Neuronal stem cell (in vitro differentiated cells): ENCODE measurements around the gene WDR59.

ENCODE experiments used
- DNase-seq: peaks from one replicate; pipeline ENCODE4 v3.0.0-alpha.2; 2013; ENCODE audit warnings: low spot score
- H2AFZ ChIP-seq: one replicate; pipeline ENCODE4 v1.6.1; 2013; ENCODE audit warnings: mild to moderate bottlenecking, low read length, inconsistent platforms
- H2AK5ac ChIP-seq: 2 replicates; pipeline ENCODE4 v1.6.1; 2013; ENCODE audit warnings: low read depth, mild to moderate bottlenecking, inconsistent platforms, low read length, moderate library complexity, mixed read lengths
- H2BK120ac ChIP-seq: 2 replicates; pipeline ENCODE4 v1.6.1; 2013; ENCODE audit warnings: low read depth, mild to moderate bottlenecking, inconsistent platforms, low read length, moderate library complexity, mixed read lengths
- H2BK12ac ChIP-seq: one replicate; pipeline ENCODE4 v1.6.1; 2013; ENCODE audit warnings: low read length, inconsistent platforms
- H2BK15ac ChIP-seq: 2 replicates; pipeline ENCODE4 v1.6.1; 2013; ENCODE audit warnings: mild to moderate bottlenecking, low read length, inconsistent platforms, mixed read lengths
- H2BK5ac ChIP-seq: one replicate; pipeline ENCODE4 v1.6.1; 2013; ENCODE audit warnings: inconsistent platforms, mild to moderate bottlenecking, low read length, moderate library complexity
- H3K14ac ChIP-seq: one replicate; pipeline ENCODE4 v1.6.1; 2013; ENCODE audit warnings: low read length, inconsistent platforms
- H3K18ac ChIP-seq: 2 replicates; pipeline ENCODE4 v1.6.1; 2013; ENCODE audit warnings: low read length, inconsistent platforms
- H3K23ac ChIP-seq: 2 replicates; pipeline ENCODE4 v1.6.1; 2013; ENCODE audit warnings: low read depth, mild to moderate bottlenecking, mixed read lengths, low read length, inconsistent platforms; ENCODE audit not compliant: poor library complexity
- H3K27ac ChIP-seq: replicated peaks from 3 replicates; pipeline ENCODE4 v1.5.1; 2013; ENCODE audit warnings: low read length, inconsistent platforms
- H3K27me3 ChIP-seq, 3 experiments: 2 replicates each; pipeline ENCODE4 v1.6.1; 2013; ENCODE audit warnings: low read length in 3 of 3, mild to moderate bottlenecking in 2 of 3, inconsistent platforms in 1 of 3, low read depth in 1 of 3, mixed read lengths in 1 of 3, moderate library complexity in 1 of 3; ENCODE audit not compliant: control insufficient read depth in 3 of 3, insufficient read depth in 3 of 3
- H3K36me3 ChIP-seq, 2 donors: replicated peaks in 1 of 2; 2 replicates each; pipeline ENCODE4 v1.6.1; 2013; ENCODE audit warnings: low read length in 2 of 2; ENCODE audit not compliant: control insufficient read depth in 2 of 2, insufficient read depth in 2 of 2
- H3K4ac ChIP-seq: 2 replicates; pipeline ENCODE4 v1.6.1; 2013; ENCODE audit warnings: inconsistent platforms, mild to moderate bottlenecking, low read length, moderate library complexity
- H3K4me1 ChIP-seq, 2 donors: 1 replicate in 1 of 2; 2 replicates in 1 of 2; pipeline ENCODE4 v1.6.1; 2013; ENCODE audit warnings: low read length in 2 of 2, low read depth in 1 of 2; ENCODE audit not compliant: control insufficient read depth in 2 of 2, insufficient read depth in 1 of 2
- H3K4me2 ChIP-seq: one replicate; pipeline ENCODE4 v1.6.1; 2013; ENCODE audit warnings: mild to moderate bottlenecking, low read length, inconsistent platforms; ENCODE audit not compliant: insufficient read depth, poor library complexity, severe bottlenecking
- H3K4me3 ChIP-seq, 2 donors: 2 replicates each; pipeline ENCODE4 v1.5.1; 2013; ENCODE audit warnings: low read length in 2 of 2, mild to moderate bottlenecking in 2 of 2, inconsistent platforms in 1 of 2, moderate library complexity in 1 of 2
- H3K79me1 ChIP-seq: one replicate; pipeline ENCODE4 v1.6.1; 2013; ENCODE audit warnings: low read depth, mild to moderate bottlenecking, inconsistent platforms, low read length, moderate library complexity
- H3K9ac ChIP-seq: one replicate; pipeline ENCODE4 v1.6.1; 2013; ENCODE audit warnings: mild to moderate bottlenecking, low read depth, low read length, inconsistent platforms; ENCODE audit not compliant: poor library complexity
- H3K9me3 ChIP-seq, 2 donors: replicated peaks in 1 of 2; 2 replicates each; pipeline versions ENCODE3 to v1.6.1; 2013; ENCODE audit warnings: low read length in 2 of 2, mild to moderate bottlenecking in 2 of 2, inconsistent platforms in 1 of 2, low read depth in 1 of 2, mixed read lengths in 1 of 2, moderate library complexity in 1 of 2; ENCODE audit not compliant: control insufficient read depth in 2 of 2, insufficient read depth in 1 of 2
- H4K8ac ChIP-seq: one replicate; pipeline ENCODE4 v1.6.1; 2013; ENCODE audit warnings: low read depth, mild to moderate bottlenecking, inconsistent platforms, low read length, moderate library complexity
- H4K91ac ChIP-seq: one replicate; pipeline ENCODE4 v1.6.1; 2013; ENCODE audit warnings: low read length, low read depth, mild to moderate bottlenecking, inconsistent platforms; ENCODE audit not compliant: poor library complexity
- WGBS, 2 donors: extraction: QIAGEN DNeasy Blood & Tissue Kit; methylation state at CpG; one replicate each; pipeline ENCODE4 v1.1.7; 2013; ENCODE audit warnings: missing lambda C conversion rate in 2 of 2, mixed read lengths in 1 of 2; ENCODE audit not compliant: insufficient read length in 2 of 2, insufficient replicate concordance in 1 of 2; ENCODE audit errors: extremely low coverage in 2 of 2; 5-methylcytosine and 5-hydroxymethylcytosine counted together

WDR59 gene

GRCh38 chr16:75004460-75004859 lies 19.5 kb upstream of the WDR59 start:
- Histone ChIP-seq H4K91ac (no peak overlapping the region), H2BK15ac (no peak overlapping the region), H3K14ac (no peak overlapping the region), H3K36me3 (peaks cover 0 to 36% of the 10 kb centered on the region in 2 donors), H4K8ac (no peak overlapping the region), H3K27me3 (no peaks in the 10 kb centered on the region), H2BK12ac (no peak overlapping the region), H3K9ac (no peak overlapping the region), H3K4me3 (no peak overlapping the region), H2BK120ac (no peak overlapping the region), H3K4me1 (peaks cover 10 to 12% of the 10 kb centered on the region in 2 donors), H3K9me3 (peaks cover 0 to 18% of the 10 kb centered on the region in 2 donors), H2BK5ac (no peak overlapping the region), H3K27ac (no peak overlapping the region), H3K4ac (no peak overlapping the region), H2AK5ac (no peak overlapping the region), H3K18ac (no peak overlapping the region), H3K23ac (no peak overlapping the region), H2AFZ (no peak overlapping the region), H3K79me1 (peaks cover 10% of the 10 kb centered on the region), H3K4me2 (no peak overlapping the region)
- DNase-seq, result no peak
- WGBS, 2 donors, result no CpG with 5 or more reads among the region's 3 CpGs

GRCh38 chr16:75003931-75004330 lies 19.0 kb upstream of the WDR59 start:
- peaks cover 10 to 12% of the 10 kb centered on the region in 2 donors for H3K4me1 ChIP-seq
- no peak overlapping the region for H3K4me3 ChIP-seq
- H2BK12ac ChIP-seq, result no peak overlapping the region
- H3K14ac ChIP-seq, result no peak overlapping the region
- no peak overlapping the region for H4K8ac ChIP-seq
- H3K27me3 ChIP-seq, result no peaks in the 10 kb centered on the region
- no peak overlapping the region for H3K4me2 ChIP-seq
- H2BK15ac ChIP-seq, result no peak overlapping the region
- H3K18ac ChIP-seq, result no peak overlapping the region
- H2BK5ac ChIP-seq, result no peak overlapping the region
- peaks cover 10% of the 10 kb centered on the region for H3K79me1 ChIP-seq
- no peak overlapping the region for H3K9ac ChIP-seq
- DNase-seq, result no peak
- H2AFZ ChIP-seq, result no peak overlapping the region
- WGBS, 2 donors, result no CpG with 5 or more reads among the region's 5 CpGs
- H3K23ac ChIP-seq, result peak overlapping the region; percentile 23
- no peak overlapping the region for H4K91ac ChIP-seq
- no peak overlapping the region for H3K4ac ChIP-seq
- H3K9me3 ChIP-seq, result peaks cover 0 to 18% of the 10 kb centered on the region in 2 donors
- peaks cover 0 to 36% of the 10 kb centered on the region in 2 donors for H3K36me3 ChIP-seq
- H2AK5ac ChIP-seq, result no peak overlapping the region
- H3K27ac ChIP-seq, result no peak overlapping the region
- no peak overlapping the region for H2BK120ac ChIP-seq

- Histone ChIP-seq H2AK5ac (no peak overlapping the region), H4K8ac (no peak overlapping the region), H3K14ac (no peak overlapping the region), H3K36me3 (peaks cover 0 to 27% of the 10 kb centered on the region in 2 donors), H2BK5ac (no peak overlapping the region), H3K18ac (no peak overlapping the region), H2BK120ac (no peak overlapping the region), H2AFZ (no peak overlapping the region), H3K4me1 (peaks cover 11 to 12% of the 10 kb centered on the region in 2 donors), H3K23ac (no peak overlapping the region), H2BK15ac (no peak overlapping the region), H3K27ac (no peak overlapping the region), H3K27me3 (no peaks in the 10 kb centered on the region), H3K9me3 (peaks cover 0 to 9% of the 10 kb centered on the region in 2 donors), H3K79me1 (peaks cover 10% of the 10 kb centered on the region), H4K91ac (no peak overlapping the region), H3K4ac (no peak overlapping the region), H3K4me2 (no peak overlapping the region), H3K4me3 (no peak overlapping the region), H3K9ac (no peak overlapping the region), H2BK12ac (no peak overlapping the region)
- WGBS, 2 donors, result no CpG with 5 or more reads among the region's 9 CpGs
- no peak for DNase-seq
These were observed 17.6 kb upstream of the WDR59 start for GRCh38 chr16:75002474-75002873.

GRCh38 chr16:75000481-75001081 lies 15.7 kb upstream of the WDR59 start:
- H3K18ac ChIP-seq, result no peak overlapping the region

More at GRCh38 chr16:75000481-75001081, 15.7 kb upstream of the WDR59 start:
- Histone ChIP-seq H2AK5ac (no peak overlapping the region), H3K4me2 (peak overlapping the region; percentile 87), H3K79me1 (peaks cover 10% of the 10 kb centered on the region), H4K8ac (no peak overlapping the region), H3K27me3 (no peaks in the 10 kb centered on the region), H2AFZ (peak overlapping the region; percentile 2), H3K4me3 (peak overlapping the region; percentile 72 to 93), H3K4me1 (peaks cover 11 to 12% of the 10 kb centered on the region in 2 donors), H2BK5ac (no peak overlapping the region), H4K91ac (no peak overlapping the region), H3K14ac (no peak overlapping the region), H2BK120ac (no peak overlapping the region), H3K9me3 (no peaks in the 10 kb centered on the region), H3K4ac (no peak overlapping the region), H3K27ac (no peak overlapping the region), H3K36me3 (peaks cover 0 to 24% of the 10 kb centered on the region in 2 donors), H2BK12ac (no peak overlapping the region), H3K9ac (no peak overlapping the region), H2BK15ac (no peak overlapping the region), H3K23ac (peak overlapping the region; percentile 40)
- no peak for DNase-seq
- no CpG with 5 or more reads among the region's 15 CpGs for WGBS, 2 donors
